ENCODE results near the gene DTNA.

DTNA gene

DNA sequence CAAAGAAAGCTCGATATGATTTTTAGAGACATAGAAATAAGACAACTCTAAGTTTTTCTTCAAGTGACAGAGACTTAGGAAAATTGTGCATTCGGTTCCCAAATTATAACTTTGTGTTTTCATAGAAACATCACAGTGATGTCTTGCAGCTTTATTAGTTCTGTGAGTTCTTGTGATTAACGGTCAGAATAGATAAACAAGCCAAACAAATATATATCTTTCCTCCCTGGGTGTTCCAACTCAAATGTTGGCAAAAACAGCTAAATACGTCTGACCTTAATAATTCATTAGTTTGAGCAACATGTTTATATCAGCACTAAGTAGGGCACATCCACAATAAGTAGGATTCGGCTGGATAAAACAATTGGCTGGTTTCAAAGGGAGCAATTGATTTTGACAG, 47.6 kb downstream of the DTNA start:
- Histone ChIP-seq H3K36me3 (ENCODE audit: low read depth) (no peaks in the 10 kb centered on the region), H3K27me3 (ENCODE audit: insufficient read depth, poor library complexity, severe bottlenecking) (no peaks in the 10 kb centered on the region), H3K27ac (ENCODE audit: poor library complexity, severe bottlenecking) (no peak overlapping the region), H3K4me3 (ENCODE audit: severe bottlenecking) (no peak overlapping the region), H3K9me3 (ENCODE audit: severe bottlenecking) (no peaks in the 10 kb centered on the region), H3K4me1 (ENCODE audit: insufficient read depth, poor library complexity, severe bottlenecking) (no peaks in the 10 kb centered on the region)
- ATAC-seq (ENCODE audit: low read depth) (no peak), DNase-seq (ENCODE audit: low spot score) (no peak)
- TF ChIP-seq CTCF (IDR thresholded peaks at IDR 0.05; ENCODE audit: poor library complexity, severe bottlenecking): no peak

- no peaks in the 10 kb centered on the region for H3K27me3 ChIP-seq (ENCODE audit: insufficient read depth, poor library complexity, severe bottlenecking)
- H3K9me3 ChIP-seq (ENCODE audit: severe bottlenecking): no peaks in the 10 kb centered on the region
- DNase-seq (ENCODE audit: low spot score) (no peak), ATAC-seq (ENCODE audit: low read depth) (no peak)
- no peak for TF ChIP-seq CTCF (IDR thresholded peaks at IDR 0.05; ENCODE audit: poor library complexity, severe bottlenecking)
- no peaks in the 10 kb centered on the region for H3K4me1 ChIP-seq (ENCODE audit: insufficient read depth, poor library complexity, severe bottlenecking)
- no peak overlapping the region for H3K4me3 ChIP-seq (ENCODE audit: severe bottlenecking)
- no peaks in the 10 kb centered on the region for H3K36me3 ChIP-seq (ENCODE audit: low read depth)
- no peak overlapping the region for H3K27ac ChIP-seq (ENCODE audit: poor library complexity, severe bottlenecking)
These were observed 48.4 kb downstream of the DTNA start for GRCh38 chr18:34758378-34758948.

DNA sequence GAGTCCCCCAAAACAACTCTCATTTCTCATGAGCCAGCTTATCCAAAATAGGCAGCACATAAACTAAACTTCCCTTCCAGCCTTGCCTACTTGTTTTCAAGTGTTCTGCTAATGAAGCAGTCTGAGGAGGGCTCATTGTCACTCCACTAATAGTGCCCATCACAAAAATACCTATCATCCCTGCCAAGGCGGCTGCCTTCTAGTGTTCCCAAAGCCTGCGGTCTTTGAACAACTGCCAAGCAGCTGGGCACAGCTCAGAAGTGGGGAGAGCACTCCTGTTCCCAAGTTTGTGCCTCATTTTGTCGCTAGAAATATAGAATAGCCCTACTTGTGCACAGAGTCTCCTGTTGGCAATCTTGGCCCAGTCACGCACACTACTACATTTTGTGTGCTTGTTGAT, 50.3 kb downstream of the DTNA start:
- DNase-seq (ENCODE audit: low spot score) (no peak), ATAC-seq (ENCODE audit: low read depth) (no peak)
- Histone ChIP-seq H3K36me3 (ENCODE audit: low read depth) (no peaks in the 10 kb centered on the region), H3K4me1 (ENCODE audit: insufficient read depth, poor library complexity, severe bottlenecking) (no peaks in the 10 kb centered on the region), H3K27ac (ENCODE audit: poor library complexity, severe bottlenecking) (no peak overlapping the region), H3K9me3 (ENCODE audit: severe bottlenecking) (no peaks in the 10 kb centered on the region), H3K4me3 (ENCODE audit: severe bottlenecking) (no peak overlapping the region), H3K27me3 (ENCODE audit: insufficient read depth, poor library complexity, severe bottlenecking) (no peaks in the 10 kb centered on the region)
- TF ChIP-seq CTCF (IDR thresholded peaks at IDR 0.05; ENCODE audit: poor library complexity, severe bottlenecking): no peak

GRCh38 chr18:34764451-34764850, 54.4 kb downstream of the DTNA start:
- DNase-seq (ENCODE audit: low spot score): no peak
- ATAC-seq (ENCODE audit: low read depth): no peak
- Histone ChIP-seq H3K27ac (ENCODE audit: poor library complexity, severe bottlenecking) (no peak overlapping the region), H3K27me3 (ENCODE audit: insufficient read depth, poor library complexity, severe bottlenecking) (no peaks in the 10 kb centered on the region), H3K36me3 (ENCODE audit: low read depth) (no peaks in the 10 kb centered on the region), H3K9me3 (ENCODE audit: severe bottlenecking) (no peaks in the 10 kb centered on the region), H3K4me1 (ENCODE audit: insufficient read depth, poor library complexity, severe bottlenecking) (peaks cover 17% of the 10 kb centered on the region), H3K4me3 (ENCODE audit: severe bottlenecking) (no peak overlapping the region)
- no peak for TF ChIP-seq CTCF (IDR thresholded peaks at IDR 0.05; ENCODE audit: poor library complexity, severe bottlenecking)

DNA sequence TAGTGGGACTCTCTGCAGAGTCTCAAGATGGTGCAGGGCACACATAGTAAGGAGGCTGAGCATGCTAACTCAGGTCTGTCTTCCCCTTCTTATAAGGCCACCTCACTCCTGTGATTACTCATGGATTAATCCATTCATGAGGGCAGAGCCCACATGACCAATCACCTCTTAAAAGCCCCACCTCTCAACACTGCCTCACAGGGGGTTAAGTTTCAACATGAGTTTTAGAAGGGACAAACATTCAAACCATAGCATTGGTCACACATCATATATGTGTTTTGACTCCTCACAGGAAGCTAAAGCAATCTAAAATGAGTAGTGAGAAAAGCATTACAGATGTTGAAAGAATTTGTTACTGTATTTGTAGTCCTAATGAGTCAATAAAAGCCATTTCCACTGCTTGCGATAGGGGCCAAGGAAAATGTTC, 57.5 kb downstream of the DTNA start:
- Histone ChIP-seq H3K36me3 (ENCODE audit: low read depth) (no peaks in the 10 kb centered on the region), H3K9me3 (ENCODE audit: severe bottlenecking) (no peaks in the 10 kb centered on the region), H3K4me3 (ENCODE audit: severe bottlenecking) (no peak overlapping the region), H3K27ac (ENCODE audit: poor library complexity, severe bottlenecking) (peak overlapping the region; percentile 61), H3K27me3 (ENCODE audit: insufficient read depth, poor library complexity, severe bottlenecking) (no peaks in the 10 kb centered on the region), H3K4me1 (ENCODE audit: insufficient read depth, poor library complexity, severe bottlenecking) (peaks cover 17% of the 10 kb centered on the region)
- DNase-seq (ENCODE audit: low spot score) (peak; percentile 53), ATAC-seq (ENCODE audit: low read depth) (peak; percentile 97)
- TF ChIP-seq CTCF (IDR thresholded peaks at IDR 0.05; ENCODE audit: poor library complexity, severe bottlenecking): no peak
